ENCODE data around the gene ABCC6. TPM values are rescaled to one million over a fixed set of nuclear protein-coding genes. Genes with fewer than 3 reads are reported as not detected.

Gene ABCC6
- total and polyA plus RNA-seq, 2 of the 13 experiments (the other 11 are each of a cell fraction or from before 2014, with no cell fraction given): 82.4 to 105 TPM

GRCh38 chr16:16150117-16150877 lies 73.0 kb downstream of the ABCC6 start (continued):
- peak; percentile 73; the same call in 1 of the 2 replicates for TF ChIP-seq SAFB2 (CRISPR knock-in tag; IDR thresholded peaks at IDR 0.05; ENCODE audit: borderline replicate concordance, low read depth)
- TF ChIP-seq ZSCAN5A (CRISPR knock-in tag; IDR thresholded peaks at IDR 0.05; ENCODE audit: borderline replicate concordance): no peak
- TF ChIP-seq EEA1 (CRISPR knock-in tag; IDR thresholded peaks at IDR 0.05; ENCODE audit: borderline replicate concordance): no peak
- no peak for TF ChIP-seq AKNA (CRISPR knock-in tag; IDR thresholded peaks at IDR 0.05; ENCODE audit: borderline replicate concordance)
- no peak for TF ChIP-seq ZMAT3 (CRISPR knock-in tag; conservative IDR thresholded peaks at IDR 0.05)
- TF ChIP-seq TAF15 (IDR thresholded peaks at IDR 0.05; ENCODE audit: low read depth, low read length, poor library complexity, severe bottlenecking): peak; percentile 16
- TF ChIP-seq TSC22D2 (CRISPR knock-in tag; IDR thresholded peaks at IDR 0.05; ENCODE audit: borderline replicate concordance): no peak
- no peak for TF ChIP-seq ZNF670 (CRISPR knock-in tag; IDR thresholded peaks at IDR 0.05; ENCODE audit: borderline replicate concordance)
- TF ChIP-seq MTERF4 (CRISPR knock-in tag; IDR thresholded peaks at IDR 0.05): no peak
- TF ChIP-seq MBD4 (IDR thresholded peaks at IDR 0.05; ENCODE audit: borderline replicate concordance, low read length): no peak
- TF ChIP-seq BRF2 (CRISPR knock-in tag; IDR thresholded peaks at IDR 0.05): no peak
- no peak for TF ChIP-seq NFE2 (CRISPR knock-in tag; IDR thresholded peaks at IDR 0.05)
- peak; percentile 12; the same call in 1 of the 2 replicates for TF ChIP-seq ZNF512 (CRISPR knock-in tag; IDR thresholded peaks at IDR 0.05)
- no peak for TF ChIP-seq ZBTB21 (CRISPR knock-in tag; IDR thresholded peaks at IDR 0.05)
- TF ChIP-seq ZNF503 (CRISPR knock-in tag; IDR thresholded peaks at IDR 0.05): no peak

Data from HepG2 (cell line).